ENCODE results near the gene JPT1. TPM values are rescaled to one million over a fixed set of nuclear protein-coding genes. Genes with fewer than 3 reads are reported as not detected.

JPT1 gene
- total and polyA plus RNA-seq, 2 donors (not counting 3 experiments of a cell fraction or from before 2014, with no cell fraction given) = 212 to 352 TPM

GRCh38 chr17:75176625-75177024 lies 22.3 kb upstream of the JPT1 start:
- BruUV-seq (replicated peaks) = no TSS peak

More at GRCh38 chr17:75176625-75177024, 22.3 kb upstream of the JPT1 start:
- H3K9me1 ChIP-seq (replicated peaks; ENCODE audit: control insufficient read depth, extremely low read depth, insufficient read depth, low read length) = no peaks in the 10 kb centered on the region
- no peak overlapping the region for H3K9ac ChIP-seq (replicated peaks; ENCODE audit: extremely low read depth, insufficient read depth, low read length)
- H3K36me3 ChIP-seq (ENCODE audit: control insufficient read depth in 2 of 2, extremely low read depth in 1 of 2, insufficient read depth in 2 of 2, low read length in 2 of 2) = peaks cover 16 to 38% of the 10 kb centered on the region in 2 experiments
- no peak for FAIRE-seq
- H4K20me1 ChIP-seq (replicated peaks; ENCODE audit: control insufficient read depth, extremely low read depth, insufficient read depth, low read length) = peaks cover 5% of the 10 kb centered on the region
- H3K4me3 ChIP-seq (replicated peaks in 1 of 3; ENCODE audit: insufficient read depth in 1 of 3, low read depth in 1 of 3, low read length in 3 of 3) = no peak overlapping the region
- dilution Hi-C loops (cut with MboI; ENCODE audit: extremely low pct_ligation_motif_present, low sequenced_read_pairs) = no loop called here
- H2AFZ ChIP-seq (ENCODE audit: low read depth, low read length) = no peak overlapping the region
- H3K9me3 ChIP-seq (replicated peaks; ENCODE audit: control insufficient read depth, insufficient read depth, low read length) = no peaks in the 10 kb centered on the region
- H3K27ac ChIP-seq (ENCODE audit: insufficient read depth, low read depth, low read length) = no peak overlapping the region
- TF ChIP-seq CTCF (IDR thresholded peaks at IDR 0.05; ENCODE audit: extremely low read depth in 1 of 2, insufficient read depth in 1 of 2, low read depth in 1 of 2, low read length in 2 of 2) = no peak
- no peak for TF ChIP-seq POLR2AphosphoS5 (IDR thresholded peaks at IDR 0.05; ENCODE audit: insufficient read depth, low read depth, low read length)
- no peak for TF ChIP-seq MYC (IDR thresholded peaks at IDR 0.05; ENCODE audit: low read depth, low read length)
- TF ChIP-seq POLR2A (IDR thresholded peaks at IDR 0.05; ENCODE audit: low read depth, low read length) = no peak
- TF ChIP-seq GATA2 (IDR thresholded peaks at IDR 0.05; ENCODE audit: insufficient read depth, insufficient read length, low read depth, low read length) = no peak
- no peak for TF ChIP-seq EZH2 (IDR thresholded peaks at IDR 0.05; ENCODE audit: borderline replicate concordance, low read depth, low read length, severe bottlenecking)
- no peak for TF ChIP-seq MAX (IDR thresholded peaks at IDR 0.05; ENCODE audit: insufficient read depth, insufficient read length)
- TF ChIP-seq FOS (IDR thresholded peaks at IDR 0.05; ENCODE audit: borderline replicate concordance, insufficient read depth, low read length) = no peak
- TF ChIP-seq JUN (IDR thresholded peaks at IDR 0.05; ENCODE audit: borderline replicate concordance, insufficient read depth, insufficient read length, low read depth) = no peak
- H3K4me1 ChIP-seq (ENCODE audit: control insufficient read depth, extremely low read depth, insufficient read depth, low read length) = peaks cover 7% of the 10 kb centered on the region
- ChIA-PET CTCF (interaction anchor here (1.4 to 3.4 kb wide), 3 partner anchors 25 to 104 kb away, joined by 3 to 18 read pairs (median 7); no protein-coding TSS in a partner anchor), POLR2A (no interaction called here)
- peaks cover 67% of the 10 kb centered on the region for H3K79me2 ChIP-seq (ENCODE audit: control insufficient read depth, insufficient read depth, low read length)
- intact Hi-C loops (cut with micrococcal nuclease) = no loop called here
- no peak for DNase-seq (ENCODE audit: low read depth, low spot score)
- no peaks in the 10 kb centered on the region for H3K27me3 ChIP-seq (ENCODE audit: control insufficient read depth in 2 of 2, insufficient read depth in 2 of 2, low read length in 2 of 2)
- no peak overlapping the region for H3K4me2 ChIP-seq (ENCODE audit: insufficient read depth, low read length)
